H9 (cell line): ENCODE measurements around the gene KRTAP10-10. TPM values are rescaled to one million over a fixed set of nuclear protein-coding genes. Genes with fewer than 3 reads are reported as not detected.

Source experiments
- DNase-seq: peaks from one replicate; pipeline ENCODE4 v3.0.0-alpha.2; 2017
- H2AFZ ChIP-seq: one replicate; pipeline ENCODE4 v1.6.1; 2013; ENCODE audit warnings: mild to moderate bottlenecking, low read length, control low read depth, moderate library complexity
- H2AK5ac ChIP-seq: 2 replicates; pipeline ENCODE4 v1.6.1; 2013; ENCODE audit warnings: low read length, control low read depth, mixed read lengths; ENCODE audit not compliant: insufficient read length
- H2BK120ac ChIP-seq: one replicate; pipeline ENCODE4 v1.6.1; 2013; ENCODE audit warnings: low read depth, mild to moderate bottlenecking, low read length, control low read depth, inconsistent platforms; ENCODE audit not compliant: poor library complexity, severe bottlenecking
- H2BK12ac ChIP-seq: 2 replicates; pipeline ENCODE4 v1.6.1; 2013; ENCODE audit warnings: low read length, control low read depth, mixed read lengths, low read depth; ENCODE audit not compliant: insufficient read length
- H2BK15ac ChIP-seq: 2 replicates; pipeline ENCODE4 v1.6.1; 2013; ENCODE audit warnings: low read depth, low read length, control low read depth
- H2BK20ac ChIP-seq: one replicate; pipeline ENCODE4 v1.6.1; 2013; ENCODE audit warnings: low read depth, mild to moderate bottlenecking, low read length, control low read depth, inconsistent platforms; ENCODE audit not compliant: poor library complexity, severe bottlenecking
- H2BK5ac ChIP-seq: 2 replicates; pipeline ENCODE4 v1.6.1; 2013; ENCODE audit warnings: low read length, control low read depth, mixed read lengths; ENCODE audit not compliant: insufficient read length
- H3K14ac ChIP-seq: 2 replicates; pipeline ENCODE4 v1.6.1; 2013; ENCODE audit warnings: low read length, control low read depth; ENCODE audit not compliant: insufficient read depth
- H3K18ac ChIP-seq: 2 replicates; pipeline ENCODE4 v1.6.1; 2013; ENCODE audit warnings: low read depth, mild to moderate bottlenecking, mixed read lengths, low read length, control low read depth; ENCODE audit not compliant: insufficient read length
- H3K23ac ChIP-seq: 2 replicates; pipeline ENCODE4 v1.6.1; 2013; ENCODE audit warnings: low read length, control low read depth, mixed read lengths, low read depth; ENCODE audit not compliant: insufficient read length
- H3K23me2 ChIP-seq: 2 replicates; pipeline ENCODE4 v1.6.1; 2013; ENCODE audit warnings: low read depth, mild to moderate bottlenecking, mixed read lengths, low read length, control low read depth; ENCODE audit not compliant: insufficient read length, poor library complexity, severe bottlenecking
- H3K27ac ChIP-seq: 2 replicates; pipeline ENCODE4 v1.5.1; 2013; ENCODE audit warnings: low read length, control low read depth, mixed read lengths, low read depth; ENCODE audit not compliant: insufficient read length
- H3K27me3 ChIP-seq: 2 replicates; pipeline ENCODE4 v1.6.1; 2013; ENCODE audit warnings: low read length, control low read depth, inconsistent platforms; ENCODE audit not compliant: insufficient read depth
- H3K4ac ChIP-seq: 2 replicates; pipeline ENCODE4 v1.6.1; 2013; ENCODE audit warnings: low read depth, mild to moderate bottlenecking, control low read depth, inconsistent platforms, low read length, moderate library complexity
- H3K4me1 ChIP-seq: 2 replicates; pipeline ENCODE4 v1.6.1; 2013; ENCODE audit warnings: low read length, control low read depth, inconsistent platforms; ENCODE audit not compliant: insufficient read depth
- H3K4me2 ChIP-seq: 2 replicates; pipeline ENCODE4 v1.6.1; 2013; ENCODE audit warnings: low read length, control low read depth, mixed read lengths; ENCODE audit not compliant: insufficient read length, insufficient read depth
- H3K56ac ChIP-seq: 2 replicates; pipeline ENCODE4 v1.6.1; 2013; ENCODE audit warnings: low read depth, mild to moderate bottlenecking, mixed read lengths, low read length, control low read depth; ENCODE audit not compliant: insufficient read length
- H3K79me1 ChIP-seq: 2 replicates; pipeline ENCODE4 v1.6.1; 2013; ENCODE audit warnings: low read depth, mild to moderate bottlenecking, moderate library complexity, low read length, control low read depth, inconsistent platforms; ENCODE audit not compliant: insufficient read depth, poor library complexity, severe bottlenecking
- H3K79me2 ChIP-seq: 2 replicates; pipeline ENCODE4 v1.6.1; 2013; ENCODE audit warnings: low read length, control low read depth, inconsistent platforms; ENCODE audit not compliant: insufficient read depth
- H3K9ac ChIP-seq: 2 replicates; pipeline ENCODE4 v1.6.1; 2013; ENCODE audit warnings: low read length, control low read depth, mixed read lengths; ENCODE audit not compliant: insufficient read length; ENCODE audit errors: extremely low read depth
- H3K9me3 ChIP-seq: one replicate; pipeline ENCODE4 v1.6.1; 2013; ENCODE audit warnings: low read depth, low read length, inconsistent platforms; ENCODE audit not compliant: control insufficient read depth
- H3T11ph ChIP-seq: one replicate; pipeline ENCODE4 v1.6.1; 2013; ENCODE audit warnings: mild to moderate bottlenecking, low read length, control low read depth, inconsistent platforms
- H4K20me1 ChIP-seq: one replicate; pipeline ENCODE4 v1.6.1; 2013; ENCODE audit not compliant: control insufficient read depth, insufficient read length, insufficient read depth
- H4K5ac ChIP-seq: 2 replicates; pipeline ENCODE4 v1.6.1; 2013; ENCODE audit warnings: low read depth, mild to moderate bottlenecking, mixed read lengths, low read length, control low read depth; ENCODE audit not compliant: insufficient read length
- H4K8ac ChIP-seq: replicated peaks from 2 replicates; pipeline ENCODE4 v1.6.1; 2013; ENCODE audit warnings: low read length, control low read depth, mixed read lengths, low read depth; ENCODE audit not compliant: insufficient read length
- H4K91ac ChIP-seq: 2 replicates; pipeline ENCODE4 v1.6.1; 2013; ENCODE audit warnings: low read depth, mild to moderate bottlenecking, moderate library complexity, mixed read lengths, low read length, control low read depth; ENCODE audit not compliant: insufficient read length
- H3K27ac Mint-ChIP-seq, 3 experiments: 2 replicates in 2 of 3; 3 replicates in 1 of 3; pipeline ENCODE4 v1.8.0; 2020 to 2021; ENCODE audit warnings: mixed read lengths in 3 of 3, mild to moderate bottlenecking in 1 of 3, moderate library complexity in 1 of 3
- H3K27me3 Mint-ChIP-seq: 2 replicates; pipeline ENCODE4 v1.8.0; 2021; ENCODE audit warnings: low read depth, mild to moderate bottlenecking, moderate library complexity, mixed read lengths
- H3K36me3 Mint-ChIP-seq, 3 experiments: 2 replicates in 2 of 3; 3 replicates in 1 of 3; pipeline ENCODE4 v1.8.0; 2020 to 2021; ENCODE audit warnings: low read depth in 3 of 3, mixed read lengths in 3 of 3; ENCODE audit not compliant: insufficient read depth in 1 of 3
- H3K4me1 Mint-ChIP-seq, 2 experiments: 2 replicates each; pipeline ENCODE4 v1.8.0; 2020; ENCODE audit warnings: mixed read lengths in 2 of 2
- H3K4me3 Mint-ChIP-seq, 2 experiments: 2 replicates in 1 of 2; 3 replicates in 1 of 2; pipeline ENCODE4 v1.8.0; 2020 to 2021; ENCODE audit warnings: mild to moderate bottlenecking in 2 of 2, mixed read lengths in 2 of 2, moderate library complexity in 1 of 2
- H3K9me3 Mint-ChIP-seq, 2 experiments: 2 replicates in 1 of 2; 3 replicates in 1 of 2; pipeline ENCODE4 v1.8.0; 2020; ENCODE audit warnings: mild to moderate bottlenecking in 2 of 2, mixed read lengths in 2 of 2, moderate library complexity in 1 of 2
- CTCF ChIP-seq: fragments of 200-600 bp; sonication (generic); conservative IDR thresholded peaks from 3 replicates; pipeline ENCODE4 v1.8.0; 2021; ENCODE audit warnings: antibody characterized with exemption, mild to moderate bottlenecking
- WGBS: extraction: QIAGEN DNeasy Blood & Tissue Kit; methylation state at CpG from one replicate; pipeline ENCODE4 v1.1.7; 2013; ENCODE audit warnings: missing lambda C conversion rate, low lambda C conversion rate, mixed read lengths; ENCODE audit not compliant: insufficient read length; ENCODE audit errors: extremely low coverage; 5-methylcytosine and 5-hydroxymethylcytosine counted together
- total RNA-seq: library from RNA; stranded (reverse); gene quantifications from 2 replicates; pipeline ENCODE4 v1.2.1, GENCODE V29; 2021

Gene KRTAP10-10
- total RNA-seq, 1 experiment from 2014 or later = not detected

DNA sequence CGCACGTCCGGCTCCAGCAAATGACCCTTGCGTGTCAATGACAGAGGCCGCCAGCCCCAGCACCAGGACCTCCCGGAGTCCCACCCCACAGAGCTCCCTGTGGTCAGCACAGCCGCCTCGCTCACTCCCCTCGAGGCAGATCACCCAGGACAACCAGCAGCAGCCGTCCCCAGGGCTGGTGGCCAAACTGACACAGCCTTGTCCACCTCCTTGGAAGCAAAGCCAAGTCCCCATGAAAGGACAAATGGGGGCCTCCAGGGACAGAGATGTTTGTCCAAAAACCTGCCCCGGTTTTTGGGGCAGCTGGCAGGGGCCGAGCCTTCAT, 2.1 kb downstream of the KRTAP10-10 start:
- H3K9me3 ChIP-seq = no peaks in the 10 kb centered on the region
- H3K4me3 Mint-ChIP-seq = no peak overlapping the region
- H3K56ac ChIP-seq = no peak overlapping the region
- H3K36me3 Mint-ChIP-seq = peaks cover 0 to 6% (median 5%) of the 10 kb centered on the region in 3 experiments; a peak in 4 of 7 replicates
- no peak for TF ChIP-seq CTCF
- H2BK120ac ChIP-seq = no peak overlapping the region
- H3K4me1 ChIP-seq = no peaks in the 10 kb centered on the region
- no peak overlapping the region for H3K14ac ChIP-seq
- H3K9ac ChIP-seq = no peak overlapping the region
- no peak overlapping the region for H3K4me2 ChIP-seq
- no peak overlapping the region for H3K18ac ChIP-seq
- peaks cover 12% of the 10 kb centered on the region for H3K27me3 Mint-ChIP-seq
- no peak overlapping the region for H3K4ac ChIP-seq
- peak overlapping the region in 1 of 3 experiments; percentile 71; a peak in 1 of 7 replicates for H3K27ac Mint-ChIP-seq
- H4K91ac ChIP-seq = no peak overlapping the region
- H3T11ph ChIP-seq = no peak overlapping the region
- no peak overlapping the region for H2AK5ac ChIP-seq
- no peaks in the 10 kb centered on the region for H3K79me2 ChIP-seq
- no peak overlapping the region for H2AFZ ChIP-seq
- peaks cover 9 to 11% of the 10 kb centered on the region in 2 experiments for H3K4me1 Mint-ChIP-seq
- no peak overlapping the region for H3K27ac ChIP-seq
- H4K5ac ChIP-seq = no peak overlapping the region
- no peak overlapping the region for H4K8ac ChIP-seq
- no peaks in the 10 kb centered on the region for H4K20me1 ChIP-seq
- H2BK12ac ChIP-seq = no peak overlapping the region
- no peak overlapping the region for H2BK5ac ChIP-seq
- no CpG with 5 or more reads among the region's 12 CpGs for WGBS
- no peaks in the 10 kb centered on the region for H3K23me2 ChIP-seq
- no peak for DNase-seq
- H3K27me3 ChIP-seq = no peaks in the 10 kb centered on the region
- H2BK20ac ChIP-seq = no peak overlapping the region
- H3K23ac ChIP-seq = no peak overlapping the region
- peaks cover 7 to 11% of the 10 kb centered on the region in 2 experiments for H3K9me3 Mint-ChIP-seq
- no peak overlapping the region for H2BK15ac ChIP-seq
- no peaks in the 10 kb centered on the region for H3K79me1 ChIP-seq
